Ovary (tissue), 9 donors: ENCODE measurements around the gene STAP2. TPM values are rescaled to one million over a fixed set of nuclear protein-coding genes. Genes with fewer than 3 reads are reported as not detected.
"Not testable (repeated sequence)": the region's sequence is repeated elsewhere in the genome, so short reads cannot be mapped to it uniquely, and the experiment has no call there.

Source experiments
- DNase-seq, 5 donors: peaks; one replicate each; pipeline ENCODE4 v3.0.0-alpha.2; 2019 to 2020
- H3K27ac ChIP-seq, 2 donors: fragments of 200-600 bp; one replicate each; pipeline versions ENCODE4 v1.5.1 to v1.8.0; 2019 to 2022
- H3K27me3 ChIP-seq: fragments of 200-600 bp; one replicate; pipeline ENCODE4 v1.8.0; 2022
- H3K36me3 ChIP-seq: fragments of 200-600 bp; sonication (generic); one replicate; pipeline ENCODE4 v1.5.1; 2019
- H3K4me1 ChIP-seq: one replicate; pipeline ENCODE4 v1.8.1; 2013; ENCODE audit warnings: mild to moderate bottlenecking, moderate library complexity; ENCODE audit not compliant: insufficient read depth
- H3K4me3 ChIP-seq: fragments of 200-600 bp; sonication (generic); one replicate; pipeline ENCODE4 v1.5.1; 2017
- H3K9me3 ChIP-seq, 2 donors: fragments of 200-600 bp in 1 of 2; sonication (generic) in 1 of 2; one replicate each; pipeline versions ENCODE4 v1.5.1 to v1.8.1; 2013 to 2019; ENCODE audit warnings: mild to moderate bottlenecking in 1 of 2, moderate library complexity in 1 of 2
- CTCF ChIP-seq, 3 donors: fragments of 450-650 bp in 2 of 3; fragments of 200-600 bp in 1 of 3; IDR thresholded peaks; one replicate each; pipeline versions ENCODE4 v1.5.1 to v1.8.0; 2016 to 2022; ENCODE audit warnings: antibody characterized with exemption in 3 of 3, mild to moderate bottlenecking in 1 of 3
- EP300 ChIP-seq: sonication (generic); formaldehyde crosslinking; IDR thresholded peaks from one replicate; pipeline ENCODE4 v1.6.1; 2017; ENCODE audit warnings: antibody characterized with exemption
- POLR2A ChIP-seq: fragments of 450-650 bp; IDR thresholded peaks from one replicate; pipeline ENCODE4 v1.6.1; 2017; ENCODE audit warnings: antibody characterized with exemption, mild to moderate bottlenecking, moderate library complexity
- WGBS, 3 donors: extraction: QIAGEN DNeasy Blood & Tissue Kit in 1 of 3; methylation state at CpG; one replicate each; pipeline versions ENCODE4 v1.1.5 to v1.1.7; 2013 to 2017; 5-methylcytosine and 5-hydroxymethylcytosine counted together
- intact Hi-C, 4 donors: fragments of 100-400 bp; cut with DNase I; formaldehyde crosslinking; loops; one replicate each; pipeline versions ENCODE4 v1.11.0 to v1.15.1; 2022 to 2023
- polyA plus RNA-seq, 2 donors: library from polyadenylated mRNA; stranded (reverse); fragments of 200-250 nt in 1 of 2; fragments of 350-450 nt in 1 of 2; fragmentation: Illumina TruSeq in 1 of 2; extraction: RNeasy Lipid Tissue Mini Kit (QIAGEN cat#74804) in 1 of 2; gene quantifications; one replicate each; pipeline ENCODE4 v1.2.3, GENCODE V29; 2013 to 2014
- total RNA-seq, 7 donors: library from RNA; depleted of rRNA in 2 of 7; stranded (reverse); fragments of >200 nt in 2 of 7; fragmentation: NEBNext Ultra II Directional in 3 of 7; extraction: Animal tissue kit (Norgen Biotek cat#: 25700) in 3 of 7; gene quantifications; one replicate each; pipeline versions ENCODE4 v1.1.0 to v1.2.4, GENCODE V29; 2016 to 2023
- donor health status: DM: no; HTN: no; CAD: no; lungs with moderate emphysema.
- donor health status: DM: no; HTN: no; CAD: no.
- donor health status: Bipolar disorder and iron deficiency.
- donor health status: DM: yes; HTN: yes; CAD: no.
- donor health status: DM: no; HTN: no; CAD: no.
- donor health status: DM: yes; HTN: yes; CAD: no.

STAP2 gene
- total and polyA plus RNA-seq, 9 donors, result 9.7 to 32.5 (median 17.5) TPM

GRCh38 chr19:4288091-4288777 is 50.4 kb downstream of the STAP2 start:
- Histone ChIP-seq H3K4me1 (no peaks in the 10 kb centered on the region), H3K27ac (no peak overlapping the region), H3K36me3 (no peaks in the 10 kb centered on the region), H3K9me3 (no peaks in the 10 kb centered on the region), H3K4me3 (no peak overlapping the region), H3K27me3 (no peaks in the 10 kb centered on the region)
- 77 to 83% (median 79%) methylated on average over 16 of the region's 16 CpGs for WGBS, 3 donors
- intact Hi-C loops, result no loop called here
- TF ChIP-seq CTCF (IDR thresholded peaks at IDR 0.05), result no peak
- no peak for TF ChIP-seq POLR2A
- no peak for TF ChIP-seq EP300
- DNase-seq, result no peak

GRCh38 chr19:4286141-4286540 is 52.5 kb downstream of the STAP2 start:
- intact Hi-C loops, H3K4me3 ChIP-seq: not testable (repeated sequence)

GRCh38 chr19:4284974-4285373 is 53.7 kb downstream of the STAP2 start:
- no peaks in the 10 kb centered on the region for H3K9me3 ChIP-seq
- no peak overlapping the region for H3K4me3 ChIP-seq
- H3K36me3 ChIP-seq, result no peaks in the 10 kb centered on the region
- no peaks in the 10 kb centered on the region for H3K4me1 ChIP-seq
- DNase-seq, result no peak
- TF ChIP-seq EP300 (no peak), POLR2A (no peak), CTCF (IDR thresholded peaks at IDR 0.05) (no peak)
- no peak overlapping the region for H3K27ac ChIP-seq
- H3K27me3 ChIP-seq, result no peaks in the 10 kb centered on the region
- 49 to 70% (median 60%) methylated on average over 6 of the region's 6 CpGs for WGBS, 3 donors
- intact Hi-C loops, result no loop called here

More at GRCh38 chr19:4286141-4286540, 52.5 kb downstream of the STAP2 start:
- not testable (repeated sequence) for H3K36me3 ChIP-seq, DNase-seq, H3K9me3 ChIP-seq, H3K4me1 ChIP-seq, H3K27me3 ChIP-seq, H3K27ac ChIP-seq
- 88 to 93% (median 90%) methylated on average over 4 of the region's 4 CpGs for WGBS, 3 donors

GRCh38 chr19:4284176-4284958 is 54.3 kb downstream of the STAP2 start:
- DNase-seq, result no peak
- no peaks in the 10 kb centered on the region for H3K27me3 ChIP-seq

More at GRCh38 chr19:4284176-4284958, 54.3 kb downstream of the STAP2 start:
- H3K27ac ChIP-seq, result no peak overlapping the region
- 26 to 29% (median 27%) methylated on average over 20 of the region's 20 CpGs for WGBS, 3 donors
- intact Hi-C loops, result no loop called here
- H3K4me1 ChIP-seq, result peaks cover 3% of the 10 kb centered on the region
- H3K9me3 ChIP-seq, result no peaks in the 10 kb centered on the region
- H3K36me3 ChIP-seq, result no peaks in the 10 kb centered on the region
- H3K4me3 ChIP-seq, result no peak overlapping the region
- TF ChIP-seq POLR2A (no peak), CTCF (IDR thresholded peaks at IDR 0.05) (no peak), EP300 (no peak)
